ENCODE results near the gene MAMDC4.

The MAMDC4 gene

GRCh38 chr9:136857166-136857565 lies 5.0 kb downstream of the MAMDC4 start:
- TF ChIP-seq CTCF (IDR thresholded peaks at IDR 0.05) (no peak), ZFX (IDR thresholded peaks at IDR 0.05; ENCODE audit: borderline replicate concordance) (no peak)
- no peak overlapping the region for H3K27ac ChIP-seq

- TF ChIP-seq CTCF (IDR thresholded peaks at IDR 0.05): no peak
- no peak for TF ChIP-seq ZFX (IDR thresholded peaks at IDR 0.05; ENCODE audit: borderline replicate concordance)
- no peak overlapping the region for H3K27ac ChIP-seq
Observed at GRCh38 chr9:136857581-136858412, 5.7 kb downstream of the MAMDC4 start.

DNA sequence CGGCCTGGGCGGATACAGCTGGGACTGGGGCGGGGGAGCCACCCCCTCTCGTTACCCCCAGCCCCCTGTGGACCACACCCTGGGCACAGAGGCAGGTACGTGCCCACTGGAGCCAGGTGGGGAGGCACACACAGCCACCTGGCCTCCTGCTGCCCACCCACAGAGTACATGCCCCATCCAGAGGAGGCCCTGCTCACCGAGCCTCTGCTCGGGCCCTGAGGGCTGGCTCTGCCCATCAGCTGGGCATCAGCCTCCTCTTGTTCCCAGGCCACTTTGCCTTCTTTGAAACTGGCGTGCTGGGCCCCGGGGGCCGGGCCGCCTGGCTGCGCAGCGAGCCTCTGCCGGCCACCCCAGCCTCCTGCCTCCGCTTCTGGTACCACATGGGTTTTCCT lies 6.3 kb downstream of the MAMDC4 start:
- TF ChIP-seq CTCF (IDR thresholded peaks at IDR 0.05): no peak
- TF ChIP-seq ZFX (IDR thresholded peaks at IDR 0.05; ENCODE audit: borderline replicate concordance): no peak
- no peak overlapping the region for H3K27ac ChIP-seq

- TF ChIP-seq ZFX (IDR thresholded peaks at IDR 0.05; ENCODE audit: borderline replicate concordance) (no peak), CTCF (IDR thresholded peaks at IDR 0.05) (no peak)
- H3K27ac ChIP-seq: peak overlapping the region; percentile 37
Observed at GRCh38 chr9:136858844-136859757, 7.0 kb downstream of the MAMDC4 start.

- no peak overlapping the region for H3K27ac ChIP-seq
- no peak for TF ChIP-seq ZFX (IDR thresholded peaks at IDR 0.05; ENCODE audit: borderline replicate concordance)
- TF ChIP-seq CTCF (IDR thresholded peaks at IDR 0.05): no peak
Observed at GRCh38 chr9:136860529-136860928, 8.4 kb downstream of the MAMDC4 start.

GRCh38 chr9:136860933-136861873 lies 9.1 kb downstream of the MAMDC4 start:
- TF ChIP-seq ZFX (IDR thresholded peaks at IDR 0.05; ENCODE audit: borderline replicate concordance): no peak
- H3K27ac ChIP-seq: no peak overlapping the region

- TF ChIP-seq CTCF (IDR thresholded peaks at IDR 0.05): no peak
- TF ChIP-seq ZFX (IDR thresholded peaks at IDR 0.05; ENCODE audit: borderline replicate concordance): no peak
- no peak overlapping the region for H3K27ac ChIP-seq
Observed at GRCh38 chr9:136861874-136862457, 9.8 kb downstream of the MAMDC4 start.

All from 22Rv1 (cell line).